ENCODE results near the gene LIPT2. TPM values are rescaled to one million over a fixed set of nuclear protein-coding genes. Genes with fewer than 3 reads are reported as not detected.

LIPT2 gene
- total RNA-seq, 2 experiments from 2014 or later = 4.2 to 5.0 TPM

DNA sequence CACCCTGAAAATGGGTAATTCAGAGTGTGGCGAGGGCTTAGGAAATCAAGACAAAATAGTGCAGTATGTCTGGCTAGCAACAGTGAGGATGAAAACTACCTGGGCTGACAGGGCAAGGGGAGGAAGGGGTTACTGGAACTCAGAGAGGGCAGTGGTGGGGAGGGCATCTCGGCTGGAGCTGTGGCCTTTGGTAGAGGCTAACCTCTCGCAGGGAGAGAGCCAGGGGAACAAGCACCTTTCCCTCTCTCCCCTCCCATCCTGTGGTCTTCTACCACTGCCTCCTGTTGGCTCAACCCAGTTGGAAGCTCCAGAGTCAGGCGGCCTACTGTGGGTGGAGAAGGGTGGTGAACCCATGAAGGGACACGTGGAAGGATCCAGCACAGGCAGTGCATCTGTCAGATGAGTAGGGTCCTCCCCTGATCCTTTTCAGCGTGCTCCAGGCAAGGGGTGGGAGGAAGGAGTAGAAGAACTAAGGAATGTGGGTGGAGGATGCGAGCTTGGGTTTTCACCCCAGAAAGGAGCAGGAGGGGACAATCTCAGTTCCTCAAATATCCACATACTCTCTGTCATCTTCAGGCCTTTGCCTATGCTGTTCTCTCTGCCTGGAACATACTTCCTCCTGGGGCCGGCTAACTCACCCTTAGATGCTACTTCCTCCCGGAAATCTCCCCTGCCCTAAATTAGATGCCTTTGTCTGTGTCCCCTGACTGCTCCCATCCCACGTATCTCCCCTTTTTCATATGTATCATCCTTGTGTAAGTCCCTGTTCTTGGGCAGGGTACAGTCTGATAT, 19.9 kb downstream of the LIPT2 start:
- peaks cover 8% of the 10 kb centered on the region for H3K4me1 Mint-ChIP-seq
- intact Hi-C loops (cut with DNase I, micrococcal nuclease) = no loop called here
- CTCF ChIA-PET = no interaction called here
- peaks cover 4% of the 10 kb centered on the region for H3K27me3 Mint-ChIP-seq
- DNase-seq (no peak), ATAC-seq (no peak)
- H3K4me3 Mint-ChIP-seq = no peak overlapping the region
- H3K36me3 Mint-ChIP-seq (ENCODE audit: low read depth) = no peaks in the 10 kb centered on the region
- POLR2A ChIA-PET = no interaction called here
- H3K9me3 Mint-ChIP-seq (ENCODE audit: low read depth) = no peaks in the 10 kb centered on the region
- no peak overlapping the region for H3K27ac Mint-ChIP-seq

DNA sequence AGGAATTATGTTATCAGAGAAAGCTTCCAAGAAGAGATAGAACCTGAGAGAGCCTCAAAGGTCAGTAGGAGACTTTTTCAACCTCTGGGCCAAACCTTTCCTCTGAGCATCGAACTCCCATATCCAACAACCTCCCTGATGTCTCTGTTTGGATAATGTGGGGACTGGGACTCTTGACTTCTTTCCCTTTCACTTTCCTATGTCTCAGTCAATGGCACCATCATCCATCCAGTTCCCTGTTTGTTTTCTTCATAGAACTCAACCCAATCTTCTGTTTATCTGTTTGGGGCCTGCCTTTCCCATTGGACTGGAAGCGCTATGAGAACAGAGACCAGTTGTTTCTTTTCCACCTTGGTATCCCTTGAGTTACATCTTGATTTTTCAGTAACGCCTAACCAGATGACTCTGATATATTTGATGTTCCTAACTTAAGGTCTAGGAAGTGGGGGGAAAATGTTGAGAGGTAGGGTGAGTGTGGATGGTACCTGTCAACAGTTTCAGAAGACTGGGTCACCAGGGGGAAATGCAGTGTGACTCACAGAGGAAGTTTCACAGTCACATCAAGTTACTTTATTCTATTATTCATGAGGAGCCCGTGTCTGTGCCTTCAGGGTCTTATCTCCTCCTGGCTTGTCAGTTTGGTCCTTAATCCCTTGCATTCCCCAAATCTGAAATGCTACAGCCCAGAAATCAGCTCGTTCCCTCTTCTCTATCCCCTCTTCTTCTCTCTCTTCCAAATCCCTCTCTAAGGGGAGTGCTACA, 21.7 kb downstream of the LIPT2 start:
- peaks cover 9% of the 10 kb centered on the region for H3K4me1 Mint-ChIP-seq
- no peak overlapping the region for H3K27ac Mint-ChIP-seq
- CTCF ChIA-PET = no interaction called here
- intact Hi-C loops (cut with DNase I, micrococcal nuclease) = no loop called here
- DNase-seq (no peak), ATAC-seq (peak; percentile 71)
- peaks cover 15% of the 10 kb centered on the region for H3K27me3 Mint-ChIP-seq
- no peak overlapping the region for H3K4me3 Mint-ChIP-seq
- POLR2A ChIA-PET = no interaction called here
- no peaks in the 10 kb centered on the region for H3K36me3 Mint-ChIP-seq (ENCODE audit: low read depth)
- no peaks in the 10 kb centered on the region for H3K9me3 Mint-ChIP-seq (ENCODE audit: low read depth)

DNA sequence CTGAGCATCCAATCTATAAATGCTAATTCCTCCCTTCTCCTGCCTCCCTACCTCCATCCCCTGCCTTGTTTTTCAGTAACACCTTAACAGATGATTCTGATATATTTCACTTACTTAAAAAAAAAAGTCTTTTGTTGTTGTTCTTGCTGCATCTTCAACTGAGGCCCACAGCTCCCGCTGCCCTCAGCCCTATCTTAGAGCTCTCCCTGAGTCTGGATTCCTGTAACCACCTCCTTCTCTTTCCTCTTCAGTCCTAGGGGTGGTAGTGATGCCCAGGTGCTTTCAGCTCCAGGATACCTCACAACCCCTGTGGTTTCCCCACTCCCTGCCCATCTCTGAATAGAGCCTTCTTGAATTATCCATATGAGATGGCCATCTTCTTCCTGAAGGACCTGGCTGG, 22.5 kb downstream of the LIPT2 start:
- H3K36me3 Mint-ChIP-seq (ENCODE audit: low read depth) = no peaks in the 10 kb centered on the region
- H3K9me3 Mint-ChIP-seq (ENCODE audit: low read depth) = no peaks in the 10 kb centered on the region
- POLR2A ChIA-PET = no interaction called here
- CTCF ChIA-PET = no interaction called here
- intact Hi-C loops (cut with DNase I, micrococcal nuclease) = no loop called here
- H3K4me1 Mint-ChIP-seq = peaks cover 13% of the 10 kb centered on the region
- peaks cover 23% of the 10 kb centered on the region for H3K27me3 Mint-ChIP-seq
- no peak for ATAC-seq
- H3K27ac Mint-ChIP-seq = no peak overlapping the region
- no peak overlapping the region for H3K4me3 Mint-ChIP-seq
- no peak for DNase-seq

DNA sequence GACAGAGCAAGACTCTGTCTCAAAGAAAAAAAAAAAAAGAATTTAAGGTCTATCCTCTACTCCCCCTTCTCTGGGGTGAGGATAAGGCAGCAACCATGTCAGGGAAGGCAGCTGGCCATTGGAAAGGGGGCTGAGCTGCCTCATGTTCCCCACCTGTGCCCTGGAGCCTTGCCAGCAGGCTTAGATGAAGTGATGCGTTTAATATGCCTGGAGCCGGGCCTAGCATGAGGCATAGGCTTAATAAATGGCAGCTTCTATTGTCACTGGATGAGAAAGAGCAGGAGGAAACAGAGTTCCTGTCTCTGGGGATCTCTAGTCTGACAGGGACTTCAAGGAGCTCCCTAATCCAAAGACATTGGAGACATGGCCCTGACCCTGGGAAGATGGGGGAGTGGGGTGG, 23.0 kb downstream of the LIPT2 start:
- no peaks in the 10 kb centered on the region for H3K9me3 Mint-ChIP-seq (ENCODE audit: low read depth)
- H3K4me3 Mint-ChIP-seq = no peak overlapping the region
- ATAC-seq (no peak), DNase-seq (no peak)
- peaks cover 28% of the 10 kb centered on the region for H3K27me3 Mint-ChIP-seq
- H3K36me3 Mint-ChIP-seq (ENCODE audit: low read depth) = no peaks in the 10 kb centered on the region
- H3K27ac Mint-ChIP-seq = no peak overlapping the region
- ChIA-PET POLR2A (no interaction called here), CTCF (no interaction called here)
- peaks cover 13% of the 10 kb centered on the region for H3K4me1 Mint-ChIP-seq
- intact Hi-C loops (cut with DNase I, micrococcal nuclease) = no loop called here

DNA sequence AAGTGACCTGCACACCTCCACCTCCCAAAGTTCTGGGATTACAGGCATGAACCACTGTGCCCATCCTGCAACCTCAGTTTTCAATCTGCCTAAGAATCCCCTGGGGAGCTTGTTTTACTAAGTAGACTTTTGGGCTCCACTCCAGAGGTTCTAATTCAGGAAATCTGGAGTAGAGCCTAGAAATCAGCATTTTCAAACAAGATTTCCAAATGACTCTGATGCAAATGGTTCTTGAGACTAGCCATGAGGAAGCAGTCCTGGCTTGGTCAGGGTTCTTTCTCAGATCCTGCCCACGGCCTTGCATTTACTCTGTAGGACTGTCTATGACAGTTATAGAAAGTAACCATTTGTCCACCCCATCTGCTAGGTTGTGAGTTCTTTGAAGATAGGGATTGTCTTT, 24.6 kb downstream of the LIPT2 start:
- POLR2A ChIA-PET = no interaction called here
- H3K9me3 Mint-ChIP-seq (ENCODE audit: low read depth) = no peaks in the 10 kb centered on the region

DNA sequence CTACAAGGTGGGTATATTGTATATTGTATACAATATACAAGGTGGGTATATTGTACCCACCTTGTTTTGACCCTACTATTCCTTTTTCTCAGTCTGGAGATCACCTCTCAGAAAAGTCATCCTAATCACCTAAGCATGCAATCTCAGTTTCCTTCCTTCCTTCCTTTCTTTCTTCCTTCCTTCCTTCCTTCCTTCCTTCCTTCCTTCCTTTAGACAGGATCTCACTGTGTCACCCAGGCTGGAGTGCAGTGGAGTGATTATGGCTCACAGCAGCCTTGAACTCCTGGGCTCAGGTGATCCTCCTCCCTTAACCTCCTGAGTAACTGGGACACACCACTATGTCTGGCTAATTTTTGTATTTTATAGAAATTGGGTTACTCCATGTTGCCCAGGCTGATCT, 25.0 kb downstream of the LIPT2 start:
- ChIA-PET POLR2A (no interaction called here), CTCF (no interaction called here)
- Mint-ChIP-seq H3K27me3 (peaks cover 37% of the 10 kb centered on the region), H3K4me1 (peaks cover 13% of the 10 kb centered on the region), H3K4me3 (no peak overlapping the region), H3K36me3 (ENCODE audit: low read depth) (no peaks in the 10 kb centered on the region), H3K27ac (no peak overlapping the region), H3K9me3 (ENCODE audit: low read depth) (no peaks in the 10 kb centered on the region)
- intact Hi-C loops (cut with DNase I, micrococcal nuclease) = no loop called here
- ATAC-seq = no peak
- no peak for DNase-seq

More for the DNA sequence above, 24.6 kb downstream of the LIPT2 start:
- Mint-ChIP-seq H3K27ac (no peak overlapping the region), H3K4me1 (peaks cover 13% of the 10 kb centered on the region), H3K36me3 (ENCODE audit: low read depth) (no peaks in the 10 kb centered on the region), H3K27me3 (peaks cover 36% of the 10 kb centered on the region), H3K4me3 (no peak overlapping the region)
- CTCF ChIA-PET = interaction anchor here (0.9 kb wide), 1 partner anchor 11 kb away, joined by 4 read pairs; no protein-coding TSS in a partner anchor
- intact Hi-C loops (cut with DNase I, micrococcal nuclease) = no loop called here
- ATAC-seq (no peak), DNase-seq (no peak)

DNA sequence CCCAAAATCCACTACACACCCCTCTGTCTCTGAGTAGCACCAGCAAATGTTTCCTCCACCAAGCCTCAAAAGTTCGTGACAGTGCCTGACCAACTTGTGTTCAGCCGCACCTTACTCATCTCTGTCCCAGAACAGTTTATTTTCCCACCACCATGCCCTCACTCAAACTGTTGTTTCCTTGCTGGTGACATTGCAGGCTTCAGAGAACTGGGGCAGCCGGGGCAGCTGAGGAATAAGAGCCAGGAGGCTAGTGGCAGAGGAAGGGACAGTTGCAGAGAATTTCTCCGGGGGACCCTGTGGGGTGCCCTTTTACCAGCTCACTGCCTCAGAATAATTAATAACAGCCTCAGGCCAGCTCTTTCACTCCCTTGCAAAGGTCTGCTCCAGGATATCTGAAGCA, 25.5 kb downstream of the LIPT2 start:
- H3K4me3 Mint-ChIP-seq = no peak overlapping the region
- no peaks in the 10 kb centered on the region for H3K36me3 Mint-ChIP-seq (ENCODE audit: low read depth)
- DNase-seq (no peak), ATAC-seq (no peak)
- POLR2A ChIA-PET = no interaction called here
- peaks cover 13% of the 10 kb centered on the region for H3K4me1 Mint-ChIP-seq
- intact Hi-C loops (cut with DNase I, micrococcal nuclease) = no loop called here
- H3K9me3 Mint-ChIP-seq (ENCODE audit: low read depth) = no peaks in the 10 kb centered on the region
- CTCF ChIA-PET = interaction anchor here (0.6 kb wide), 1 partner anchor 14 kb away, joined by 3 read pairs; no protein-coding TSS in a partner anchor
- H3K27ac Mint-ChIP-seq = no peak overlapping the region
- peaks cover 37% of the 10 kb centered on the region for H3K27me3 Mint-ChIP-seq

DNA sequence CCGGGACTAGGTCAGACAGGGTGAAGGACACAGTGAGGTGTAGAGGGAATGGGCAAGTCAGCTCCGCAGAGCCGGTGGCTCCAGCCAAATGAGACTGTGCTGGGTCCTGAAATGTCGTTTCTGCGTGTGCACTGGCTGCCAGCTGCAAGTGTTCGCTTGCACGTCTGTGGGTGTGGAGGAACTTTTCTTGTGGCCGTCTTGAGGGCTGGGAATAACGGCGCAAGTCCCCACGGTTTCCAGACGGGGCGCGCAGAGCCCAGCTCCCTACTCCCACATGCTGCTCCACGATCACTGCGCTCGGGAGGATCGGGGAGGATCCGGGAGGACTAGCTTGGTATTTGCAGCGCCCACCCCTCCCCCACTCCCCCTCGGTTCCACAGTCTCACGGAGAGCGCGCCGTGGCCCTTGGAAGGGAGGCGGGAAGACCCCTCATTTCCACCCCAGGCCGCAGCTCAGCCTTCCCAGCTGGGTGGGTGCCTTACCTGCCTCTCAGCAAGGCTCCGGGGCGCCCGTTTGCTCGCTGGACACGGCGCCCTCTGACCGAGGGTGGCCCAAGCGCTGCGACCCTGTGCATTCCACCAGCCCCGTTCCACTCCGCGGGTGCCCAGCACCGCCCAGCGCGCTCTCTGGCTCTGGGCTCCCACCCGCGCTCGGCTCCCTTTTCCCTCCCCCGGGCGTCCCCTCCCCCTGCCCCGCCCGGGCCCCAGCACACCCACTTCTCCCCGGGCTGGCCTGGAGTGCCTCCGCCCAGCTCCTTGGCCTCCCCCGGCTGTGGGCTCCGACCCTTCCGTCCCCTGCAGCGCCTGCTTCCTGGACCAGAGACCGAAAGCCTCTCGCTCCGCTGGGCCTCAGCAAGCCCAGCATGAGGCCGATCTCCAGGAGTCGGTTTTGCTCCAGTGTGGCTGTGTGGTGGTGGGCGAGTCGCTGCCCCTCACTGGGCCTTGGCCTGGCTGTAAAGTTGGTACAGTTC, 26.3 kb downstream of the LIPT2 start, which contains the start of gene KCNE3:
TSS of gene KCNE3 (minus strand) at position 634 of the 970 bp plus-strand sequence. CDS start 9,986 bp downstream, outside the sequence.
- Mint-ChIP-seq H3K9me3 (ENCODE audit: low read depth) (no peaks in the 10 kb centered on the region), H3K4me3 (no peak within 1 kb of the TSS), H3K36me3 (ENCODE audit: low read depth) (no peaks in the 10 kb centered on the region), H3K27ac (no peak within 1 kb of the TSS), H3K4me1 (peaks cover 11% of the 10 kb centered on the region), H3K27me3 (peaks cover 37% of the 10 kb centered on the region)
- POLR2A ChIA-PET = interaction anchor here (0.6 kb wide), 1 partner anchor 364 kb away, joined by 3 read pairs; no protein-coding TSS in a partner anchor
- CTCF ChIA-PET = interaction anchor here (0.6 to 1.4 kb wide), 5 partner anchors 13 to 272 kb away, joined by 3 to 5 read pairs (median 4); no protein-coding TSS in a partner anchor
- ATAC-seq (no peak), DNase-seq (no peak)
- intact Hi-C loops (cut with DNase I, micrococcal nuclease) = no loop called here

DNA sequence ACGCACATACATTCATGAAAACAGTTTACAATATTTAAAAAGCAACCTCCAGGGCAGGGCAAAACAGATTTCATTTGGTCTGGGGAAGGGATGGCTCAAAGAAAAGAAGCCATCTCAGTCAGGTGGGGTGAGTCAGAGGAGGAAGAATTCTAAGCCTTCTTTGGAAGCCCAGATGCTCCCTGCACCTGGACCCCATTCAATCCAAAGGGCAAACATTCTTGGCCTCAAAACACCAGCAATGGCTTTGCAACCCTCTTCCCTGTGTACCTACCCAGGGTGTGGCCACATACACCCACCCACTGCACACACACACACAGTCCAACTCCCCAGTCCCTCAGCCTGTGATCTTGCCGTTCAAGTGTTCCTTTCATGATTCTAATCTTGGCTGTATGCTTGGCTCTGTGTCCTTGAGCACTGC, 28.2 kb downstream of the LIPT2 start:
- no peak overlapping the region for H3K4me3 Mint-ChIP-seq
- peaks cover 35% of the 10 kb centered on the region for H3K27me3 Mint-ChIP-seq
- POLR2A ChIA-PET = no interaction called here
- no peaks in the 10 kb centered on the region for H3K9me3 Mint-ChIP-seq (ENCODE audit: low read depth)
- H3K4me1 Mint-ChIP-seq = peaks cover 4% of the 10 kb centered on the region
- DNase-seq (no peak), ATAC-seq (no peak)
- no peaks in the 10 kb centered on the region for H3K36me3 Mint-ChIP-seq (ENCODE audit: low read depth)
- no peak overlapping the region for H3K27ac Mint-ChIP-seq
- intact Hi-C loops (cut with DNase I, micrococcal nuclease) = no loop called here
- CTCF ChIA-PET = interaction anchor here (1.0 kb wide), 1 partner anchor 15 kb away, joined by 5 read pairs; no protein-coding TSS in a partner anchor

DNA sequence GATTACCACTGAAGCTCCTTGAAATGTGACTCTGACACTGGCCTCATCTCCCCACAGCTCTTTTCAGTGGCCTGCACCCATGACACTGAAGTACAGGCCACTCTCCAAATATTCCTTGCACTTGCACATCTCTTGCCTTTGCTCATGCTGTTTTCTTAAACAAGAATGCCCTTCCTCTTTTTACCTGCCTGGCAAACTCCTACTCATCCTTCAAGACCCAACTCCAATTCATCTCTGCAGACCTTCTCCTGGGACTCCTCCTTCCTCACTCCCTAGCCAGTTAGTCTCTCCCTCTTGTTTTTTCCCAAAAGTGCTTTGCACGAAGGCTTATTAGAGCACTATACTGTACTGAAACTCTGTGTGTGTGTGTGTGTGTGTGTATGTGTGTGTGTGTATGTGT, 28.8 kb downstream of the LIPT2 start:
- intact Hi-C loops (cut with DNase I, micrococcal nuclease) = no loop called here
- ChIA-PET POLR2A (no interaction called here), CTCF (interaction anchor here (1.0 to 2.5 kb wide), 2 partner anchors 11 to 15 kb away, joined by 5 to 29 read pairs; no protein-coding TSS in a partner anchor)
- no peak overlapping the region for H3K27ac Mint-ChIP-seq
- H3K4me3 Mint-ChIP-seq = no peak overlapping the region
- ATAC-seq = no peak
- H3K27me3 Mint-ChIP-seq = peaks cover 35% of the 10 kb centered on the region
- no peaks in the 10 kb centered on the region for H3K9me3 Mint-ChIP-seq (ENCODE audit: low read depth)
- peaks cover 4% of the 10 kb centered on the region for H3K4me1 Mint-ChIP-seq
- no peaks in the 10 kb centered on the region for H3K36me3 Mint-ChIP-seq (ENCODE audit: low read depth)
- no peak for DNase-seq

DNA sequence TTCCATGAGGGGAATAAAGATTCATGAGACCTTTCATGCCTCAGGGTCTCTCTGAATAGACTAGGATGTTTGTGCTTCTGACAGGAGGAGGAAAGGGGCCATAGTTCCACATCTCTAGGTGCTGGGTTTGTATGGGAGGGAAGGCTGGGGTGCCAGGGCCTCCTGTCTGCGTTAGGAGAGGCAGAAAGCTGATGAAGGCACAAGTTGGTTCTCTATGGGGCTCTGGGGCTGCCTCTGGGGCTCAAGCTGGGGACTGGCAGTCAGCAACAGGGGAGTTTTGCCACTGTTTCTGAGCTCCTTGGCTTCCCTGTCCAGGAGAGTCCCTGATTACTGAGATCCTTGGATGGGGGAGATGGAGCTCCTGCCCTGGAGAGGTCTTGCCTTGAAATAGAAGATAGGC, 30.3 kb downstream of the LIPT2 start:
- CTCF ChIA-PET = interaction anchor here (0.5 to 2.5 kb wide), 6 partner anchors 10 to 208 kb away, joined by 3 to 29 read pairs (median 3); no protein-coding TSS in a partner anchor
- H3K36me3 Mint-ChIP-seq (ENCODE audit: low read depth) = no peaks in the 10 kb centered on the region
- no peak overlapping the region for H3K27ac Mint-ChIP-seq
- POLR2A ChIA-PET = interaction anchor here (0.6 kb wide), 2 partner anchors 19 to 103 kb away, joined by 3 to 5 read pairs; no protein-coding TSS in a partner anchor
- peaks cover 29% of the 10 kb centered on the region for H3K27me3 Mint-ChIP-seq
- DNase-seq = no peak
- intact Hi-C loops (cut with DNase I, micrococcal nuclease) = no loop called here
- ATAC-seq = no peak
- no peak overlapping the region for H3K4me3 Mint-ChIP-seq
- H3K9me3 Mint-ChIP-seq (ENCODE audit: low read depth) = no peaks in the 10 kb centered on the region
- peaks cover 4% of the 10 kb centered on the region for H3K4me1 Mint-ChIP-seq
